Measurements from ENCODE around the gene ALKBH8.

ALKBH8 gene

GRCh38 chr11:107592231-107592590 is 26.7 kb upstream of the ALKBH8 start:
- no peak for TF ChIP-seq CTCF (IDR thresholded peaks at IDR 0.05; ENCODE audit: insufficient read depth, low read length, poor library complexity, severe bottlenecking)
- Histone ChIP-seq H3K27me3 (replicated peaks; ENCODE audit: control insufficient read depth, insufficient read depth, low read length) (peaks cover 4% of the 10 kb centered on the region), H3K36me3 (ENCODE audit: control insufficient read depth, insufficient read depth, low read length) (no peaks in the 10 kb centered on the region), H3K4me3 (replicated peaks; ENCODE audit: low read depth, low read length) (no peak overlapping the region)
- no peak for DNase-seq (ENCODE audit: extremely low read depth, insufficient read length)

- peak; percentile 18 for DNase-seq (ENCODE audit: extremely low read depth, insufficient read length)
- Histone ChIP-seq H3K4me3 (replicated peaks; ENCODE audit: low read depth, low read length) (peak overlapping the region; percentile 68), H3K36me3 (ENCODE audit: control insufficient read depth, insufficient read depth, low read length) (no peaks in the 10 kb centered on the region), H3K27me3 (replicated peaks; ENCODE audit: control insufficient read depth, insufficient read depth, low read length) (peaks cover 4% of the 10 kb centered on the region)
- no peak for TF ChIP-seq CTCF (IDR thresholded peaks at IDR 0.05; ENCODE audit: insufficient read depth, low read length, poor library complexity, severe bottlenecking)
Observed at GRCh38 chr11:107591378-107592230, 26.1 kb upstream of the ALKBH8 start.

- no peak for DNase-seq (ENCODE audit: extremely low read depth, insufficient read length)
- H3K27me3 ChIP-seq (replicated peaks; ENCODE audit: control insufficient read depth, insufficient read depth, low read length): peaks cover 4% of the 10 kb centered on the region
- TF ChIP-seq CTCF (IDR thresholded peaks at IDR 0.05; ENCODE audit: insufficient read depth, low read length, poor library complexity, severe bottlenecking): peak; percentile 7
- no peaks in the 10 kb centered on the region for H3K36me3 ChIP-seq (ENCODE audit: control insufficient read depth, insufficient read depth, low read length)
- H3K4me3 ChIP-seq (replicated peaks; ENCODE audit: low read depth, low read length): peak within 1 kb of the TSS; percentile 68
Observed at GRCh38 chr11:107590460-107591377, 25.2 kb upstream of the ALKBH8 start, which contains the start of gene ELMOD1. ELMOD1 (plus strand) TSS chr11:107591147; CDS start chr11:107618190, 27,043 bp downstream.

GRCh38 chr11:107587306-107587979 is 21.9 kb upstream of the ALKBH8 start:
- DNase-seq (ENCODE audit: extremely low read depth, insufficient read length): no peak
- TF ChIP-seq CTCF (IDR thresholded peaks at IDR 0.05; ENCODE audit: insufficient read depth, low read length, poor library complexity, severe bottlenecking): no peak

GRCh38 chr11:107583629-107584195 is 18.2 kb upstream of the ALKBH8 start:
- H3K36me3 ChIP-seq (ENCODE audit: control insufficient read depth, insufficient read depth, low read length): no peaks in the 10 kb centered on the region
- no peak for DNase-seq (ENCODE audit: extremely low read depth, insufficient read length)
- TF ChIP-seq CTCF (IDR thresholded peaks at IDR 0.05; ENCODE audit: insufficient read depth, low read length, poor library complexity, severe bottlenecking): no peak

More at GRCh38 chr11:107587306-107587979, 21.9 kb upstream of the ALKBH8 start:
- no peak overlapping the region for H3K4me3 ChIP-seq (replicated peaks; ENCODE audit: low read depth, low read length)
- peaks cover 4% of the 10 kb centered on the region for H3K27me3 ChIP-seq (replicated peaks; ENCODE audit: control insufficient read depth, insufficient read depth, low read length)
- no peaks in the 10 kb centered on the region for H3K36me3 ChIP-seq (ENCODE audit: control insufficient read depth, insufficient read depth, low read length)

More at GRCh38 chr11:107583629-107584195, 18.2 kb upstream of the ALKBH8 start:
- H3K27me3 ChIP-seq (replicated peaks; ENCODE audit: control insufficient read depth, insufficient read depth, low read length): no peaks in the 10 kb centered on the region; the same call in 1 of the 2 replicates
- no peak overlapping the region for H3K4me3 ChIP-seq (replicated peaks; ENCODE audit: low read depth, low read length)
